GM21447 (cell line): Measurements from ENCODE around the gene RYR2.
A peak's percentile ranks its signal among the peaks of the same experiment; 100 is the strongest.
"Not testable (repeated sequence)": the region's sequence is repeated elsewhere in the genome, so short reads cannot be mapped to it uniquely, and the experiment has no call there.

Experiments used
- ATAC-seq: cut with Tn5 transposase; IDR thresholded peaks from one replicate; pipeline ENCODE4 v1.9.1; 2021; ENCODE audit not compliant: unreplicated experiment

Gene RYR2

DNA sequence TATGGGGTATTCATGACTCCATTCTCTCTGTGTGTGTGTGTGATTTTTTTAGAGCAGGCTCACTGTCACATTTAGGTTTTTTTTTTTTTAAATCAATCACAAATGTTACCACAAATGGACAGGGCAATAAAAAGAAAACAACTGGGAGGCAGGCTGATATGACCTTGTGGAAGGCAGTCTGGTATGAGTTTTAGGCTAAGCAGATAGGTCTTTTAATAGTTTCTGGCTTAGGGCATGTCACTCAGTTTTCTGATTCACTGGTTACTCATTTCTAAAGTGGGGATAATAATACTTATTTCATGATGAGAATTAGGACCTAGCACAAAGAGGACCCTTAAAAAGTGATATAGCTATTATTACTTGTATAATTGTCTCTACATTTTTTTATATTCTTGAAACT is 278.9 kb downstream of the RYR2 start:
- ATAC-seq, result no peak

DNA sequence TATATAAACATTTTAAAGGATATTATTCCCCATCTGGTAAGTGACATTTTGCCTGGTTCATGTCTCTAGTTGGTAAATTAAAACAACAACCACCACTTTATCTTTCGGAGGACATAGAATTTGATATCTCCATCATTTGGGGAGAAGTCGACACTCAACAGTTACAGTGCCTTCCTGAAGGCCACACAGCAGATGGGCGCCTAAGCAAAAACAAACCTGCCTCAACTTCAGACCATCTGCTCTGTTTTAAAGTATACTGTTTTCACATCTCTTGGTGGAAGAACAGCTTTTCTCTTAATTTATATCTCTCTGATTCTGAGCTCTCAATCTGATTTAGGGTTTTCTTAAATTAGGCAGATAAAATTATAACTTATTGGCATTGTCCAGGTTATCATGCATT is 282.2 kb downstream of the RYR2 start:
- no peak for ATAC-seq

DNA sequence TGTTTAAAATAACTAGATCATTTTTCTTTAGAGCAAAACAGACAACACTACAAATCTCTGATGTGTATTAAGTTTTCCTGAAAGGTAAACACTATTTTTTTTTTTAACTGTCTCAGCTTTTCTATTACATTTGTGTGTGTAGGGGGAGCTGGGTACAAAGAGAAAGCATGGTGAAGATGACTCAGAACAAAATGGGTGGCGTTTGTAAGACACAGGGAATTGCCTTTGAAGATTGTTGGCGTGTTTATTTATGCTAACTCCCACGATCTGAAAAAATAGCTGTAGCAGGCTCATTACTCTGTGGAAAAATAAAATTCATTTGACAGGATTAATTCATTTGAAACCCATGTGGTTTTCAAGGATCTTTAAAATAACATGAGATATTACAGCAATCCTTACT is 285.1 kb downstream of the RYR2 start:
- no peak for ATAC-seq

DNA sequence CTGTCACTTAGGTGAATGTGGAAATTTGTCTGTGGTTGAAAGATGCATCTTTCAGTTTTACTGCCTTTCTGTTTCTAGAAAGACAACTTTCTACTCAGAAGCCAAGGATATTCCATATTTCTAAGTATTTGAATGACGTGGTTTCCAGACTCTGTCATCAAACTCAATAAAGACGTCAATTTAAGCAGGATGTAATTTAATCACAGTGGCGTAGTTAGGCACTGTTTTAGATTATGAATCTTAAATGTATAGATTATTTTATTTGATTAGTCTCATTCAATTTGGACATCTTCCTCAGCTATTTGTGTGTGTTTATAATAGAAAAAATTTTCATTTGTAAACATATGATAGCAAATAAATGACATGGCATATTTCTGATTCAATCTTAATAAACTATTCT is 298.9 kb downstream of the RYR2 start:
- ATAC-seq, result no peak

DNA sequence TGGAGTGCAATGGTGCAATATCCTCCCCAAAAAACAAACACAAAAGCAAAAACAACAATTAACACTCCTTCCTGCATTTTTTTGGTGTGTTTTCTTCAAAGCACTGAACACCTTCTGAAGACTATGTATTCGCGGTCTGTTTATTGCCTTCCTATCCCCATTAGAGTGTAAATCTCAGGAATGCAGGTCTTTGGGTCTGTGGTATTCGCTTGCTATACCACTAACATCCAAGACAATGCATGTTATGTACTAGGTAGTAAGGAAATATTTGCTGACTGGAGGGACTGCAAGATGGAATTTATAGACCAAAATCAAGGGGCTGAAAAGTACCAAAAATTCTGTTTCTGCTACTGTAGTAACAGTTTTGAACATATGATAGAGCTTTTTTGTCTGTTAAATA is 299.4 kb downstream of the RYR2 start:
- ATAC-seq, result no peak

DNA sequence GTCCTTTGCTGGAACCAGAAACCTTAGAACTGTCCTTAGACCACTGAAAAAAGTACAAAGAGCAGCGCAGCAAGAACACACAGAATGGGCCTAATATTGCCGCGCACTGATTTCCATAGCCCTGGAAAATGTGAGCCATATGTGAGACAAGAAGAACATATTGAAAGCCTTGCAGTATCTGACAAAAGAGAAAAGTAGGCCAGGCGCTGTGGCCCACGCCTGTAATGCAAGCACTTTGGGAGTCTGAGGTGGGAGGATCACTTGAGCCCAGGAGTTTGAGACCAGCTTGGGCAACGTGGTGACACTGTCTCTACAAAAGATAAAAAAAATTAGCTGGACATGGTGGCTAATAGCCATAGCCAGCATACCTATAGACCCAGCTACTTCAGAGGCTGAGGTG is 300.7 kb downstream of the RYR2 start:
- ATAC-seq, result no peak

- ATAC-seq, result no peak
Observed at GRCh38 chr1:237352747-237353146, 310.8 kb downstream of the RYR2 start.

- no peak for ATAC-seq
Observed at GRCh38 chr1:237353918-237354317, 311.9 kb downstream of the RYR2 start.

- no peak for ATAC-seq
Observed at GRCh38 chr1:237355022-237355421, 313.0 kb downstream of the RYR2 start.

GRCh38 chr1:237358555-237358954 is 316.6 kb downstream of the RYR2 start:
- ATAC-seq, result no peak

DNA sequence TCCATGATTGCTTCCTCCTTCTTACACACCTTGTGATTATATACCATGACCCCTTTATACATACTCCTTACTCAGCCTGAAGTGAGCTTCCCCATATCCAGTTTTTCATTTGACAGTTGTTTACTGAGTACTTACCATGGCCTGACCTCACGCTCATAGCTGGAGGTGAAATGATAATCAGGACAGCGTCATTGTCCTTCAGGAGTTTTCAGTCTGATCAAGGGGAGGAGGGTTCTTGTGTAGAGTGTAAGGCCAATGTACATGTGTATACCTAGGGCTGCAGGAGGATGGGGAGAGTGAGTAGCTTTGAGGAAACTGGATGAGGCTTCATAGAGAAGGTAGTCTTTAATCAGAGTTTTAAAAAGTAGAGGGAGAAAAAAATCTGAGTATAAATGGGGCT is 325.8 kb downstream of the RYR2 start:
- ATAC-seq, result no peak

- not testable (repeated sequence) for ATAC-seq
Observed at GRCh38 chr1:237371477-237371876, 329.5 kb downstream of the RYR2 start.

DNA sequence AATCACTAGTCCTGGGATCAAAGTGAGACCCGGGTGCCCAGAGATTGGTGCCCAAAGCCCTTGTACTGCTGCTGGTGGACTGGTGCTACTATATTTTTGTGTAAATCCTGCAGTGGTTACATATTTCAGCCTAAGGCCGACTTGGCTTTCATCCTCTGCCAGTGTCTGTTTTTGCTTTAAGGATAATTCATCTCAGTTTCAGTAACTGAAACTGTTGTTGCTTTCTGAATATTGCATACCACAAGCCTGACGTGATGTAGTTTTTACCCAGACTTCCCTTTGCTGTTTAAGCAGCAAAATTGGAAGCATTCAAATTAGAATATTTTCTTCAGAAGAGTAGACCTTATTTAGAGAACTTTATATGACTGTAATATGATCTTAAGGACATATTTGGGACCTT is 341.8 kb downstream of the RYR2 start:
- no peak for ATAC-seq

- ATAC-seq, result no peak
Observed at GRCh38 chr1:237384213-237384612, 342.2 kb downstream of the RYR2 start.

GRCh38 chr1:237386362-237387143 is 344.6 kb downstream of the RYR2 start:
- no peak for ATAC-seq

- ATAC-seq, result no peak
Observed at GRCh38 chr1:237387144-237387505, 345.1 kb downstream of the RYR2 start.

- no peak for ATAC-seq
Observed at GRCh38 chr1:237390823-237391222, 348.8 kb downstream of the RYR2 start.

DNA sequence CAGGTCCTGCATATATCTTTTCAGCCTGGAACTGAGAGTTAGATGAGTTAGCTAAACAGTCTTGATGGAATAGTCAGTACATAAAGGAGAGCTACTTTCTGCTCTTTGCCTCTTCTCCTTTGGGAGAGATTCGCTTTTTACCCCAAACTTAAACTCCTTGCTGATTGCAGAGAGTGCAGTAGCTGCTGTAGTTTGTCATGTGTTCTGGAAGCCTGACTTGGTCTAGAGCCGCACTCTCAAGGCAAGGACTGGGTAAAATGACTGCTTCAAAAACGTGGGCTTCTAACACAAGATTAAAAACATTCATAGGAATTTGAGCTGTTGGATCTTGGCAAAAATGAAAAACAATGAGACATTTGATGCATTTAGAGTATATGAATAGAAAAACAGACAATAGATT is 351.6 kb downstream of the RYR2 start:
- no peak for ATAC-seq

- no peak for ATAC-seq
Observed at GRCh38 chr1:237394281-237394680, 352.3 kb downstream of the RYR2 start.

GRCh38 chr1:237396426-237396825 is 354.4 kb downstream of the RYR2 start:
- no peak for ATAC-seq

- no peak for ATAC-seq
Observed at GRCh38 chr1:237398751-237399150, 356.8 kb downstream of the RYR2 start.

- no peak for ATAC-seq
Observed at GRCh38 chr1:237405912-237406311, 363.9 kb downstream of the RYR2 start.

DNA sequence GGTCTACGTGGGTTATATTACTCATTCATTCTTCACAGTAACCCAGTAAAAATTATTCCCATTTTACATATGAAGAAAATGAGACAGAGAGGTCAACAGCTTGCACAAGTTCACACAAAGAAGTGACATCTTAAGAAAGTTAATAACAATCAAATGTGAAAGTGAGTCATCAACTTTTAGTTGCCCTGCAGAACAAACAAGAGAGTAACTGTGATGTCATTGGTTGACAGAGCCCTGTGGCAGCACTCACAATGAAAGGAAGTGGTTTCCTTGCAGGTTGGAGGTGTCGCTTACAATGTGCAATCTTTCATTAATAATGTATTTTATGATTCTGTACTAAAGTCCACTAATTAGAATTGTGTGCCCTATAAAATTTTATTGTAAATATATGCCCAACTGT is 369.6 kb downstream of the RYR2 start:
- peak; percentile 65 for ATAC-seq
